ENCODE measurements around the gene SEMA4A. TPM values are rescaled to one million over a fixed set of nuclear protein-coding genes. Genes with fewer than 3 reads are reported as not detected.
A peak's percentile ranks its signal among the peaks of the same experiment; 100 is the strongest.

The SEMA4A gene
- total and polyA plus RNA-seq, 4 donors = 1.1 to 3.5 (median 1.7) TPM

GRCh38 chr1:156194300-156194652 is 40.9 kb downstream of the SEMA4A start:
- H3K9me3 ChIP-seq (ENCODE audit: control insufficient read depth in 4 of 4, low read length in 3 of 4) = peaks cover 0 to under 1% (median 0%) of the 10 kb centered on the region in 4 donors
- H3K27me3 ChIP-seq (ENCODE audit: control insufficient read depth in 4 of 4, insufficient read depth in 4 of 4, low read length in 3 of 4) = no peaks in the 10 kb centered on the region
- 7% methylated on average over 14 of the region's 14 CpGs for WGBS
- peak overlapping the region; percentile 69 to 98 (median 97) for H3K4me3 ChIP-seq (ENCODE audit: low read depth in 1 of 3, low read length in 3 of 3)
- H3K4me1 ChIP-seq (ENCODE audit: control insufficient read depth in 4 of 4, insufficient read depth in 4 of 4, low read length in 3 of 4) = peaks cover 13 to 48% (median 43%) of the 10 kb centered on the region in 4 donors
- no peak for DNase-seq (ENCODE audit: low spot score)
- TF ChIP-seq EGR1 (IDR thresholded peaks at IDR 0.05; ENCODE audit: low read depth in 2 of 2) (no peak), RAD21 (IDR thresholded peaks at IDR 0.05) (no peak), SP1 (IDR thresholded peaks at IDR 0.05) (no peak), TAF1 (conservative IDR thresholded peaks at IDR 0.05) (no peak), NR2F2 (IDR thresholded peaks at IDR 0.05) (no peak), HNF4A (conservative IDR thresholded peaks at IDR 0.05) (no peak), YY1 (IDR thresholded peaks at IDR 0.05) (no peak), RXRA (IDR thresholded peaks at IDR 0.05) (no peak), MAX (IDR thresholded peaks at IDR 0.05) (no peak)
- TF ChIP-seq, protein P1, sequence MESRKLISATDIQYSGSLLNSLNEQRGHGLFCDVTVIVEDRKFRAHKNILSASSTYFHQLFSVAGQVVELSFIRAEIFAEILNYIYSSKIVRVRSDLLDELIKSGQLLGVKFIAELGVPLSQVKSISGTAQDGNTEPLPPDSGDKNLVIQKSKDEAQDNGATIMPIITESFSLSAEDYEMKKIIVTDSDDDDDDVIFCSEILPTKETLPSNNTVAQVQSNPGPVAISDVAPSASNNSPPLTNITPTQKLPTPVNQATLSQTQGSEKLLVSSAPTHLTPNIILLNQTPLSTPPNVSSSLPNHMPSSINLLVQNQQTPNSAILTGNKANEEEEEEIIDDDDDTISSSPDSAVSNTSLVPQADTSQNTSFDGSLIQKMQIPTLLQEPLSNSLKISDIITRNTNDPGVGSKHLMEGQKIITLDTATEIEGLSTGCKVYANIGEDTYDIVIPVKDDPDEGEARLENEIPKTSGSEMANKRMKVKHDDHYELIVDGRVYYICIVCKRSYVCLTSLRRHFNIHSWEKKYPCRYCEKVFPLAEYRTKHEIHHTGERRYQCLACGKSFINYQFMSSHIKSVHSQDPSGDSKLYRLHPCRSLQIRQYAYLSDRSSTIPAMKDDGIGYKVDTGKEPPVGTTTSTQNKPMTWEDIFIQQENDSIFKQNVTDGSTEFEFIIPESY (IDR thresholded peaks at IDR 0.05) = no peak
- peak overlapping the region; percentile 71 to 79 for H3K27ac ChIP-seq (ENCODE audit: low read depth in 1 of 2, low read length in 2 of 2)
- peak overlapping the region; percentile 68 to 89 for H3K9ac ChIP-seq (ENCODE audit: low read depth in 1 of 2, low read length in 2 of 2)
- H3K36me3 ChIP-seq (ENCODE audit: control insufficient read depth in 4 of 4, insufficient read depth in 3 of 4, low read depth in 1 of 4, low read length in 3 of 4) = no peaks in the 10 kb centered on the region

- no peak for DNase-seq (ENCODE audit: low spot score)
- no peaks in the 10 kb centered on the region for H3K27me3 ChIP-seq (ENCODE audit: control insufficient read depth in 4 of 4, insufficient read depth in 4 of 4, low read length in 3 of 4)
- H3K9me3 ChIP-seq (ENCODE audit: control insufficient read depth in 4 of 4, low read length in 3 of 4) = no peaks in the 10 kb centered on the region
- peaks cover 13 to 60% (median 52%) of the 10 kb centered on the region in 4 donors for H3K4me1 ChIP-seq (ENCODE audit: control insufficient read depth in 4 of 4, insufficient read depth in 4 of 4, low read length in 3 of 4)
- H3K36me3 ChIP-seq (ENCODE audit: control insufficient read depth in 4 of 4, insufficient read depth in 3 of 4, low read depth in 1 of 4, low read length in 3 of 4) = peaks cover 0 to 12% (median 8%) of the 10 kb centered on the region in 4 donors
- 58% methylated on average over 4 of the region's 4 CpGs for WGBS
- TF ChIP-seq YY1 (IDR thresholded peaks at IDR 0.05) = no peak
- TF ChIP-seq EGR1 (IDR thresholded peaks at IDR 0.05; ENCODE audit: low read depth in 2 of 2) = no peak
- no peak for TF ChIP-seq FOXA1 (IDR thresholded peaks at IDR 0.05)
- no peak for TF ChIP-seq MAX (IDR thresholded peaks at IDR 0.05)
- TF ChIP-seq REST (IDR thresholded peaks at IDR 0.05) = no peak
- TF ChIP-seq, protein P1 (IDR thresholded peaks at IDR 0.05) = no peak
- no peak for TF ChIP-seq HNF4A (conservative IDR thresholded peaks at IDR 0.05)
- no peak for TF ChIP-seq RXRA (IDR thresholded peaks at IDR 0.05)
- no peak for TF ChIP-seq GABPA (IDR thresholded peaks at IDR 0.05 in 1 of 2, conservative IDR thresholded peaks at IDR 0.05 in 1 of 2)
- TF ChIP-seq RAD21 (IDR thresholded peaks at IDR 0.05) = no peak
- TF ChIP-seq TAF1 (conservative IDR thresholded peaks at IDR 0.05) = no peak
- no peak for TF ChIP-seq FOXA2 (IDR thresholded peaks at IDR 0.05)
- TF ChIP-seq HNF4G (IDR thresholded peaks at IDR 0.05) = no peak
- no peak for TF ChIP-seq JUND (IDR thresholded peaks at IDR 0.05)
- TF ChIP-seq NR2F2 (IDR thresholded peaks at IDR 0.05) = no peak
- H3K27ac ChIP-seq (ENCODE audit: low read depth in 1 of 2, low read length in 2 of 2) = peak overlapping the region; percentile 73 to 76
- H3K4me3 ChIP-seq (ENCODE audit: low read depth in 1 of 3, low read length in 3 of 3) = peak overlapping the region in 1 of 3 donors; percentile 31
- peak overlapping the region; percentile 11 to 40 for H3K9ac ChIP-seq (ENCODE audit: low read depth in 1 of 2, low read length in 2 of 2)
Observed at GRCh38 chr1:156195853-156196252, 42.5 kb downstream of the SEMA4A start.
